ENCODE data around the gene LHX2.

LHX2 gene

DNA sequence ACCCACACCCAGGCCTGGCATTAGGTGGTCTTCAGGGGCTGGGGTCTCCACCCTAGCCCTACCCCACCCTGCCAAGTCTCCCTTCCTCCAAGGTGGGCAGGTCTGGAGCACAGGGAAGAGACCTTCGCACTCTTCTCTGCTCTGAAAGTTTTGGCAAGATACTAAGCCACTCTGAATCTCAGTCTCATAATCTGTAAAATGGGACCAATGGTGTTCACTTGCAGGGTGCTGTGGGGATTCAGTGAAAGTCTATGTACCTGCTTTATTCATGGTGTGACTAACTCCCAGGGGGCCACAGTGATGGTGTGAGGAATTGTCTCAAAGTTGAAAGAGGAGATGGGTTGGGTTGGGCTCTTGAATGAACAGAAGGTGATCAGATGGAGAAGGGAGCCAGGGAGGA, 25.0 kb downstream of the LHX2 start:
- no peak overlapping the region for H3K4me2 ChIP-seq (ENCODE audit: low read length)
- no peaks in the 10 kb centered on the region for H4K20me1 ChIP-seq (ENCODE audit: insufficient read depth, low read length)
- no peak overlapping the region for H3K9ac ChIP-seq (ENCODE audit: low read length)
- no peaks in the 10 kb centered on the region; the same call in 1 of the 2 replicates for H3K4me1 ChIP-seq (ENCODE audit: low read length)
- TF ChIP-seq, protein P1, sequence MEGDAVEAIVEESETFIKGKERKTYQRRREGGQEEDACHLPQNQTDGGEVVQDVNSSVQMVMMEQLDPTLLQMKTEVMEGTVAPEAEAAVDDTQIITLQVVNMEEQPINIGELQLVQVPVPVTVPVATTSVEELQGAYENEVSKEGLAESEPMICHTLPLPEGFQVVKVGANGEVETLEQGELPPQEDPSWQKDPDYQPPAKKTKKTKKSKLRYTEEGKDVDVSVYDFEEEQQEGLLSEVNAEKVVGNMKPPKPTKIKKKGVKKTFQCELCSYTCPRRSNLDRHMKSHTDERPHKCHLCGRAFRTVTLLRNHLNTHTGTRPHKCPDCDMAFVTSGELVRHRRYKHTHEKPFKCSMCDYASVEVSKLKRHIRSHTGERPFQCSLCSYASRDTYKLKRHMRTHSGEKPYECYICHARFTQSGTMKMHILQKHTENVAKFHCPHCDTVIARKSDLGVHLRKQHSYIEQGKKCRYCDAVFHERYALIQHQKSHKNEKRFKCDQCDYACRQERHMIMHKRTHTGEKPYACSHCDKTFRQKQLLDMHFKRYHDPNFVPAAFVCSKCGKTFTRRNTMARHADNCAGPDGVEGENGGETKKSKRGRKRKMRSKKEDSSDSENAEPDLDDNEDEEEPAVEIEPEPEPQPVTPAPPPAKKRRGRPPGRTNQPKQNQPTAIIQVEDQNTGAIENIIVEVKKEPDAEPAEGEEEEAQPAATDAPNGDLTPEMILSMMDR (IDR thresholded peaks at IDR 0.05; ENCODE audit: low read depth, low read length), result no peak
- no peak for TF ChIP-seq EZH2phosphoT487 (IDR thresholded peaks at IDR 0.05; ENCODE audit: low read depth)
- no peaks in the 10 kb centered on the region for H3K9me3 ChIP-seq (ENCODE audit: insufficient read depth, low read length)
- H3K79me2 ChIP-seq (ENCODE audit: low read length), result no peaks in the 10 kb centered on the region
- no peaks in the 10 kb centered on the region for H3K36me3 ChIP-seq (replicated peaks; ENCODE audit: low read depth, low read length)
- peaks cover 34% of the 10 kb centered on the region for H3K27me3 ChIP-seq (ENCODE audit: low read depth, low read length)
- no peak overlapping the region for H3K27ac ChIP-seq (ENCODE audit: low read length)
- H3K4me3 ChIP-seq (ENCODE audit: low read length), result no peak overlapping the region
- H2AFZ ChIP-seq (ENCODE audit: low read depth, low read length), result no peak overlapping the region

DNA sequence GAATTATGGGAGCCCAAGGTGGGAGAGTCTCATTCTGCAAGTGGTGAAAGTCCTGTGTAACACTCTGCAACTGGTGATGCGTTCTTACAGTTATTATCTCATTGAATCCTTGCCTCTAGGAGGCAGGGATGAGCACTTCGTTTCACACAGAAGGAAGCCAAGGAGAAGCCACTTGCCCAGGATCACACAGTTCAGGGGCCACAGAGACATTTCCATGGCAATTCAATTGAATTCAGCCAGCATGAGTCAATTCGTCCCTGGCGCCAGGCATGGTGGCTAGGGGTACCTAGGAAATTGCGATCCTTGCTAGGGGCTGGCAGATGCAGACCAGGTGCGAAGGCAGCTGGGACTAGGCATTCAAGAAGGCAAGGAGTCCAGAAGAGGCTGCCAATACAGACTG, 26.2 kb downstream of the LHX2 start:
- Histone ChIP-seq H3K36me3 (replicated peaks; ENCODE audit: low read depth, low read length) (no peaks in the 10 kb centered on the region), H4K20me1 (ENCODE audit: insufficient read depth, low read length) (no peaks in the 10 kb centered on the region), H3K9me3 (ENCODE audit: insufficient read depth, low read length) (no peaks in the 10 kb centered on the region), H3K27me3 (ENCODE audit: low read depth, low read length) (peaks cover 42% of the 10 kb centered on the region), H3K4me3 (ENCODE audit: low read length) (no peak overlapping the region), H3K9ac (ENCODE audit: low read length) (no peak overlapping the region), H3K4me1 (ENCODE audit: low read length) (no peaks in the 10 kb centered on the region; the same call in 1 of the 2 replicates), H3K79me2 (ENCODE audit: low read length) (no peaks in the 10 kb centered on the region), H3K4me2 (ENCODE audit: low read length) (no peak overlapping the region), H2AFZ (ENCODE audit: low read depth, low read length) (no peak overlapping the region), H3K27ac (ENCODE audit: low read length) (no peak overlapping the region)
- TF ChIP-seq, protein P1 (IDR thresholded peaks at IDR 0.05; ENCODE audit: low read depth, low read length), result no peak

DNA sequence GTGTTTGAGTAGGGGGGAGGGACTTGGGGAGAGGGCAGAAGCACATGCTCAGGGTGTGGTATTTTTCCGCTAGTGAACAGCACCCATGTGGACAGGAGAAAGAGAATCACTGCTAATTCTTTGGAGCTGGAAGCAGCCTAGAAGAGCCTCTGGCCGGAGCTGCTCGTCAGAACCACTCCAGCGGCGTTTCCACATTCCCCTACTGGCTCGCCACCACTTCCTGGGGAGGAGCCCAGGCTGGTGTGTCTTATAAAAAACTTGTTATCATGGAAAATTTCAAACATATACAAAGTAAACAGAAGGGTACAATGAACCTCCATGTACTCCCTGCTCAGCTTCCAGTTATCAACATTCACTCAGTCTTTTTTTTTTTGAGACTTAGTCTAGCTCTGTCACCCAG, 26.7 kb downstream of the LHX2 start:
- H3K9ac ChIP-seq (ENCODE audit: low read length), result no peak overlapping the region

DNA sequence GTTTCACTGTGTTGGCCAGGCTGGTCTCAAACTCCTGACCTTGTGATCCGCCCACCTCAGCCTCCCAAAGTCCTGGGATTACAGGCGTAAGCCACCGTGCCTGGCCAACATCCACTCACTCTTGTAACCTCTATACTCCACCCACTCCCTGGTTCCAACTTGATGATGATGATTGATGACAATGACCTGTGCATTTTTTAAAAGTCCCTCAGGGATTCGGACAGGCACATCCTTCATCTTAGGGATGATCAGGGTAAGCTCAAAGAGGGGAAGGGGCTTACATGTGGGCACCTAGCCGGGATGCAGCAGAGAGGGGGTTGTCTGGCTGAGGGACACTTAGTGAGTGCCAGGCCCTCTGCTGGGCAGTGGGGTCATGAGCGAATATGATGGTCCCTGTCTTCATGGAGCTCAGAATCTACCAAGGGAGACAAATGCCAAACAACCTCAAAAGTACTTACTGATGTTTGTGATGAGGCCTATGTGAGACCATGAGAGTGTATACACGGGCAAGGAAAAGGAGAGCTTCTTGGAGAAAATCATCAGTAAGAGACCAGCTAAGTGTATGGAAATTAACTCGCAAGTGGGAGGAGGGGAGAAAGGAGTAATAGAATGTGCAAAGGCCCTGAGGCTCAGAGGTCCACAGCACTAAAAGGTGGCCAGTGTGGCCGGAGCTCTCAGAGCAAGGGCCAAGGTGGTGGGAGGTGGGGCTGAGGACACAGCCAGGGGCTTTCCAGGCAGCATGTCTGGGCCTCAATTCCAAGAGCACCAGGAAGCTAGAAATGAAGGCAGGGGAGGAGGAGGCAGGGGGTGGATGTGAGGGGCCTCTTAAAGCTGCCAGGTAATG, 27.4 kb downstream of the LHX2 start:
- H3K4me1 ChIP-seq (ENCODE audit: low read length), result no peaks in the 10 kb centered on the region; the same call in 1 of the 2 replicates
- no peaks in the 10 kb centered on the region for H3K36me3 ChIP-seq (replicated peaks; ENCODE audit: low read depth, low read length)
- no peak overlapping the region for H2AFZ ChIP-seq (ENCODE audit: low read depth, low read length)
- no peak overlapping the region for H3K4me2 ChIP-seq (ENCODE audit: low read length)
- H3K27me3 ChIP-seq (ENCODE audit: low read depth, low read length), result peaks cover 42% of the 10 kb centered on the region
- no peak for TF ChIP-seq EZH2phosphoT487 (IDR thresholded peaks at IDR 0.05; ENCODE audit: low read depth)
- TF ChIP-seq, protein P1 (IDR thresholded peaks at IDR 0.05; ENCODE audit: low read depth, low read length), result peak; percentile 47
- H3K9ac ChIP-seq (ENCODE audit: low read length), result no peak overlapping the region
- no peak overlapping the region for H3K4me3 ChIP-seq (ENCODE audit: low read length)
- H3K9me3 ChIP-seq (ENCODE audit: insufficient read depth, low read length), result no peaks in the 10 kb centered on the region
- no peak overlapping the region for H3K27ac ChIP-seq (ENCODE audit: low read length)
- no peaks in the 10 kb centered on the region for H3K79me2 ChIP-seq (ENCODE audit: low read length)
- no peaks in the 10 kb centered on the region for H4K20me1 ChIP-seq (ENCODE audit: insufficient read depth, low read length)

More for the DNA sequence above, 26.7 kb downstream of the LHX2 start:
- no peak for TF ChIP-seq EZH2phosphoT487 (IDR thresholded peaks at IDR 0.05; ENCODE audit: low read depth)
- TF ChIP-seq, protein P1 (IDR thresholded peaks at IDR 0.05; ENCODE audit: low read depth, low read length), result no peak
- no peaks in the 10 kb centered on the region for H3K79me2 ChIP-seq (ENCODE audit: low read length)
- H3K27ac ChIP-seq (ENCODE audit: low read length), result no peak overlapping the region
- H3K4me3 ChIP-seq (ENCODE audit: low read length), result no peak overlapping the region
- no peaks in the 10 kb centered on the region; the same call in 1 of the 2 replicates for H3K4me1 ChIP-seq (ENCODE audit: low read length)
- no peaks in the 10 kb centered on the region for H3K36me3 ChIP-seq (replicated peaks; ENCODE audit: low read depth, low read length)
- H3K4me2 ChIP-seq (ENCODE audit: low read length), result no peak overlapping the region
- H3K9me3 ChIP-seq (ENCODE audit: insufficient read depth, low read length), result no peaks in the 10 kb centered on the region
- H2AFZ ChIP-seq (ENCODE audit: low read depth, low read length), result no peak overlapping the region
- H4K20me1 ChIP-seq (ENCODE audit: insufficient read depth, low read length), result no peaks in the 10 kb centered on the region
- H3K27me3 ChIP-seq (ENCODE audit: low read depth, low read length), result peaks cover 42% of the 10 kb centered on the region

All from OCI-LY3 (cell line).